Inferior parietal cortex (tissue), 1 donor: ENCODE measurements around the gene GPR55.

Source experiments
- DNase-seq: peaks from one replicate; pipeline ENCODE4 v3.0.0-alpha.2; 2016; ENCODE audit errors: extremely low spot score

Gene GPR55

DNA sequence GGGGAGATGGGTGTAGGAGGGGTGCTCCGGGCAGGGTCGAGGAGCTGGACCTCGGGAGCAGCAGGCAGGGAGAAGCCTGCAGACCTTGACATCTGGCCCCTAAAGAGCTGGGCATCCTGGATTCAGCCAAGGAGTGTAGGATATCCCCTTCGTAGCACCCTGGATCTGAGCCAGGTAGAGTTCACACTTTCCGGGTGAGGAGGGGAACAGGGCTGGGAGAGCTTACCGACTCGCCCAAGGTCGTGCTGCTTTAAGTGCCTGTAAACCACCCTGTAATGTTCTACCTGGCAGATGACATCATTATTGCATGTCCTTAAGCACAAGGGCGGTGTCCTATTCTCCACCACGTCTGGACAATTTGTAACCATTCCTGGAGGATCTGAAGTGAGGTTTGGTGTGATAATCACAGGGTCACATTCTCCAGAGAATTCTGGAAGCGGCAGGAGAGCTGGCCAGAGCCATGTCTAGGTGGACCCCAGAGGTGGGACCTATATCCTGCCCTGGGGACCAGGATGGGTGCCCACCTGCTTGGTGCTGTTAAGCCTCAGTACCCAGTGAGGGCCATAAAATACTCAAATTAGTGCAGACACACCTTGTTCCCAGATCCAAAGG, 45.7 kb downstream of the GPR55 start:
- DNase-seq, result no peak

- no peak for DNase-seq
These were observed 46.3 kb downstream of the GPR55 start for GRCh38 chr2:230878599-230879188.

GRCh38 chr2:230877759-230878598, 47.1 kb downstream of the GPR55 start:
- no peak for DNase-seq

DNA sequence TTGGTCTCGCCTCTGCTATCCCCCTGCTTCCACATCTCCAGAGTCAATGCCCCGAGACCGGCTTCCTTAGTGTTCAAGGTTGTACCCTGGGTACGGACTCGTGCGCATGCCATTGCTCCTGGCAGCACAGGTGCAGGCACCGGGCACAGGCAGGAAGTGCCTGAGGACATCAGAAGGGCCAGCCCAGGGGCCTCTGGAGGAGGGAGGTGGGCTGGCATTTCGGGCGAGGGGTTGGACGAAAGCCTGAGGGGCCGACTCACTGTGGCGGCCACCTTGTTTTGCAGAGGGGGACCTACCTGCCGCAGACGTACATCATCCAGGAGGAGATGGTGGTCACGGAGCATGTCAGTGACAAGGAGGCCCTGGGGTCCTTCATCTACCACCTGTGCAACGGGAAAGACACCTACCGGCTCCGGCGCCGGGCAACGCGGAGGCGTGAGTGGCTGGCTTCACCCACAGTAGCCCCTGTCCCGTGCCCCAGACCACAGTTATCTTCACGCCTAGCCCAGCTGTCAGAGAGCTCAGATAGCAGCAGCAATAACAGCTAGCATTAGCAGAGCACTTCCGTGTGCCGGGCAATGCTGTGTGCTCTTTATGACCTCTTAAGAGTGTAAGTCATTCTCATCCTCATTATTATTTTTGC, 47.8 kb downstream of the GPR55 start:
- no peak for DNase-seq

DNA sequence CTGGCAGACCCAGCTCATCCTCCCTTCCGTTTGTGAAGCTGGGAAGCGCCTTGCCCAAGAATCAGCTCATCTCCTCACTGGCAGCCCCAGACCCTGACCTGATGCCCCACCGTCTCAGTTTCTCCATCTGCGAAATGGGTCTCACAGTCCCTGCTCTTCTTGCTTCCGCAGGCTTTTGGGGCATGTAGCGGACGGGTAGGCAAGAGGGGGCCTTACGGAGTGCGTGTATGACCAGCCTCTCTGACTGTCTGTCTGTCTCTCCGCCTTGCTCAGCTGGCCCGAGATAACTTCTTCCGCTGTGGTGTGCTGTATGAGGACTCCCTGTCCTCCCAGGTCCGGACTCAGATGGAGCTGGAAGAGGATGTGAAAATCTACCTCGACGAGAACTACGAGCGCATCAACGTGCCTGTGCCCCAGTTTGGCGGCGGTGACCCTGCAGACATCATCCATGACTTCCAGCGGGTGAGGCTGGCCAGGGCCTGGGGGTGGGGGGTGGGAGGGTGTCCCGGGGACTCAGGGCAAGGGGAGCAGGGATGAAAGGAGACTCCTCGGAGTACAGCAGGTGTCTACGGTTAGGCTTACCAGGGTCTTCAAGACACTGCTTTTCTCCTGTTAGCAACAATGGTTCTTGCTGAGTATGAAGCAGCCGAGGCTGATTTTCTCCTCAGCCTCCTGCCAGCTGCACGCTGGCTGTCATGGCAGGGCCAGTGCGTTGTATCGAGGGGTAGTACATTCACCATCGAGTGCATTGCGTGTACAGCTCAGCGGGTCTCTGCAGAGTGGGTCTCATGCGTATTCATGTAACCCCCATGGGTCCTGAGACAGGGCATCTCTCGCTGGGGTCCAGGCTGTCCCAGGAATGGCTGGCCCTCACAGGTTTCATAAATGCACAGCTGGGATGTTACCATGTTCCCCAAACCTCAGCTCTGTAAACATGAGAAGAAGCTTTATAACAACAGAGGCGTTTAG, 49.4 kb downstream of the GPR55 start:
- no peak for DNase-seq

DNA sequence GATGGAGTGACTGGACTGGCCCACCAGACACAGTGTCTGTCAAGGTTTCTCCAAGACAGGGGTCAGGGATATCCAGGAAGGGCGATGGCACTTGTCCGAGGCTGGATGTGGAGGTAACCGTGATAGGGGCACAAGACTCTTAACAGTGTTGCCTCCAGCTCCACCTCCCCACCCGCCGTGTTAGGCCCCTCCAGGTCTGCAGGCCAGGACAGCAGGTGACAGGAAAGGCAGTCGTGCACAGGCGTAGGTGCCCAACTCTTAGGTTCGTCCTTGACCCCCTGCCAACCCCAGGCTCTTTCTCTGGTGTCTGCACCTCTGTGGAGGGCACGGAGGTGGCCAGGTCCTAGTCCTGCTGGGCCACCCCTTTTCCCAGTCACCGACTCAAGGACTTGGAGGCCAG, 50.2 kb downstream of the GPR55 start:
- no peak for DNase-seq

DNA sequence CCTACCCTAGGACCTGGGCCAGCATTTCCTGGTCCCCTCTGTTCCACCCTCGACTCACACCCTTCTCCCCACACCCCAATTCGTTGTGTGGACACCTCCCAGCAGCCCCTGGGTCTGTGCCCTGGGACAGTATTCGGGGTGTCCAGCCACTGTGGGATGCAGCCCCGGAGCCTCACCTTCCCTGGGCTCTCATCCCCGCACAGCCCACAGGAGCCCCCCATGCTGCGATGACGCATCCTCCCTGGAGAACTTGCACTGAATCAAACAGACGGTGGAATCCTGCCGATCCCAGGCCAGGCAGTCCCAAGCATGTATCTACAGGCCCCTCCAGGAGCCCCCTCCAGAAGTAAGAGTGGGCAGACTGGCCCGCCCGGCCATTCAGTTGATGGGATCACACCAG, 50.6 kb downstream of the GPR55 start:
- DNase-seq, result no peak

DNA sequence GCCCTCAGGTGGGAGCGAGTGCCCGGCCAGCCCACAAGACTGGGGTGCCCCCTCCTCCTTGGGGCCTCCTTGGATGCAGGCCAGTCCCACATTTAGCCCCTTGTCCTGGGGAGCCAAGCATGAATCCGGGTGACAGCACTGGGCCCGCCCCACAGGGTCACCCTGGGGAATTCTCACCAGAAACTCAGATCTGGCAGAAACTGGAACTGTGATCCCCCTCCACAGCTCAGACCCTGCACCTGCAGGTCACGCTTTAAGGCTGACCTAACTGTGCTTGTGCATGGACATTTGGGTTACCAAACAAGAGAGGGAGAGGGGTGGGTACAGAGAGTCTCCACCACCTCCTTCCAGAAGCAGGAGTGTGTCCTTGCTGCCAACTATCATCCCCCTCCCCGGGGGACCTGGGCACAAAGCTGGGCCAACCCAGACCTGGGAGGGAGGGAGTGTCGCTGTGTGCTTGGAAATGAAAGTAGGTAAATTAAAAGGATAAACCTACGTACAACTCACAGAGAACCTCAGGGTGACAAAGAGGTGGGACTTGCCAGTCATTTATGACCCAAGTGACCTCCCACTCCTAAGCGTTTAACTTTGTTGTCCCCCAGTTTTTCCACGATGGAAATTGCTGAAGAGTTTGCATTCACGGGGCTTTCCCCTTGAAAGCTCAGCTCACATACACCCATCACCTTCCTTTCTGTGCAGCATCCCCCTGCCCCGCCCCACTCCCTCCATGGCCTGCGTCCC, 51.2 kb downstream of the GPR55 start:
- DNase-seq, result no peak

GRCh38 chr2:230872968-230873660, 51.9 kb downstream of the GPR55 start:
- no peak for DNase-seq

- no peak for DNase-seq
These were observed 52.7 kb downstream of the GPR55 start for GRCh38 chr2:230872151-230872967.

GRCh38 chr2:230871361-230872150, 53.5 kb downstream of the GPR55 start:
- no peak for DNase-seq

- DNase-seq, result no peak
These were observed 54.3 kb downstream of the GPR55 start for GRCh38 chr2:230870544-230871360.

- DNase-seq, result no peak
These were observed 55.0 kb downstream of the GPR55 start for GRCh38 chr2:230869914-230870543.

DNA sequence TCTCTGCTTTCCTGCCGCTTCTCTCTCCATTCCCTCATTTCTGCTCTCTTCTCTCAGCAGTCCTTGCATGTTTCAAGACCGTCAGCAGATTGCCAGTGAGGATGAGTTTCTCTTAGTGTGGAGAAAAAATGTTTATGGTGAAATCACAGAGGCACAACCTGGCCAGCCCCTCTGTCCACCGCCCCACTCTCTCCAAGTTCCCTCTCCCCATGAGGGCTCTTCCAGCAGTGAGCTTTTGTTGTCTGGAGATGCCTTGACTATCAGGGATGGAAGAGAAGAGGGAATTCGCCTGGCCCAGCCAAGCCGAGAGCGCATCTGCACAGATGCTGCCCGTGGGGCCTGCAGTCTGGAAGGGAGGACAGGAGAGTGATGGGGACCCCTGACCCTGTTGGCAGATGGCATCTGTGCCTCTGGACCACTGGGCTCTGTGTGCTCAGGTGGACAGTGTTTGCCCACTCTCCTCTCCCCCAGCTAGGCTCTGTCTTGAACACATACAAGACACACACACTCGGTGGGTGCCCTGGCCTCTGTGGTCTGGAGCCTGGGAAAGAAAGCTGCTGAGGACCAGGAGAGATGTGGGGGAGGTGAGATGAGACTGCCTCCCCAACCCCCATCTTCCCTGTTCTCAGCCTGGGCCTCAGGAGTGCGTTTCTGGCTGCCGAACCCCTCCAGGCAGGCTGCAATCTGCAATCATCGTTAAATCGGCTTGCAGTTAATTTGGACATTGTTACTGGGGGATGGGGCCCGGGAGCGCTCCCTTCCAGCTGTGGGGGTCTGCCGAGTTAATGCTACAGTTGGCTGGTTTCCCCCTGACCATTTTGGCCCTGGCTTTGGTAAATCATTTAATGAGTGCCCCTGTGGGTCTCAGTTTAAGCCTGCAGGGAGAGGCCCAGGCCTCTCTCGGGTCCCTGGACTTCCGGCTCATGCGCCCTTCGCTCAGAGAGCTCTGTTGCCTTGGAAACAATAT, 55.8 kb downstream of the GPR55 start:
- no peak for DNase-seq

- no peak for DNase-seq
These were observed 56.7 kb downstream of the GPR55 start for GRCh38 chr2:230868161-230868946.
